Cardiac muscle cell (in vitro differentiated cells and primary cell): ENCODE measurements around the gene NKX1-2. TPM values are rescaled to one million over a fixed set of nuclear protein-coding genes. Genes with fewer than 3 reads are reported as not detected.

Experiments used
- polyA plus RNA-seq: library from polyadenylated mRNA; unstranded; fragments of >200 nt; fragmentation: Nextera tagmentation; extraction: Ambion mirVana; gene quantifications from 2 replicates; pipeline ENCODE4 v1.2.1, GENCODE V29; 2016
- total RNA-seq: library from RNA; depleted of rRNA; stranded (reverse); fragments of >200 nt; gene quantifications from 2 replicates; pipeline ENCODE4 v1.2.3, GENCODE V29; 2016

The NKX1-2 gene
- total and polyA plus RNA-seq, 2 experiments from 2014 or later: 0.33 TPM; not detected in 1

Other genes starting within 250 kb of the NKX1-2 start
- 22.2 and 30.8 TPM in 2 replicates for gene OAT, start 31.1 kb downstream of the NKX1-2 start, total RNA-seq
- 46.7 and 80.4 TPM in 2 replicates for gene OAT, start 31.1 kb downstream of the NKX1-2 start, polyA plus RNA-seq
- 18.6 and 40.6 TPM in 2 replicates for gene LHPP, start 11.8 kb upstream of the NKX1-2 start, total RNA-seq
- 19.1 and 23.7 TPM in 2 replicates for gene LHPP, start 11.8 kb upstream of the NKX1-2 start, polyA plus RNA-seq